ENCODE measurements around the gene DSCAML1.

DNA sequence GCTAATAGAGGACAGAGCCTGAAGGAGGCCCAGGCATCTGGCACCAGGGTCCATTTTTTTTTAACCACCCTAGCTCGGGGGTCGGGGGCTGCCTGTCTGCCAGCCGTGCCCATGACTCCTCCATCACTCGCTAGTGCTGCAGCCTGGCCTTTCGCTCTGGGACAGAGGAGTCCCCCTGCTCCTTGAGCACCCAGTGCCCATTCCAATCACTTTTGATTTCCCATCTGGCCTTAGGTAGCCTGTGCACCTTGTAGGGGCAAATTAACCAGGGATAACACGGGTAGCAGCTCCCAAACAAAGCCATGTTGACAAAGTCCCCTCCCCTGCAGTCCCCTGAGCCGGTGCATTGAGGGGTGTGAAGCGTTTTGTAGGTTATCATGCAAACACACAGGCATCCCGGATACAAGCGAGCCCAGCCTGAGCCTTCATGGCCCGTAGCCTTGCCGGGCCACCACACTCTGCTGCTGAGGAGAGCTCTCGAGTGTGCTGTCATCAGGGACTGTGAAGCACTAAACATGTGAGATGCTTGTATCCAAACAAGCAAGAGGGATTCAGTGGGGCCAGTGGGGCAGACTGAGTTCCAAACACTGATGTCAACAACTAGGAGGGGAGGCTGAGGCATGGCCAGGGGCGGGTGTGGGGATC lies 208.7 kb downstream of the DSCAML1 start:
- TF ChIP-seq, protein P1, sequence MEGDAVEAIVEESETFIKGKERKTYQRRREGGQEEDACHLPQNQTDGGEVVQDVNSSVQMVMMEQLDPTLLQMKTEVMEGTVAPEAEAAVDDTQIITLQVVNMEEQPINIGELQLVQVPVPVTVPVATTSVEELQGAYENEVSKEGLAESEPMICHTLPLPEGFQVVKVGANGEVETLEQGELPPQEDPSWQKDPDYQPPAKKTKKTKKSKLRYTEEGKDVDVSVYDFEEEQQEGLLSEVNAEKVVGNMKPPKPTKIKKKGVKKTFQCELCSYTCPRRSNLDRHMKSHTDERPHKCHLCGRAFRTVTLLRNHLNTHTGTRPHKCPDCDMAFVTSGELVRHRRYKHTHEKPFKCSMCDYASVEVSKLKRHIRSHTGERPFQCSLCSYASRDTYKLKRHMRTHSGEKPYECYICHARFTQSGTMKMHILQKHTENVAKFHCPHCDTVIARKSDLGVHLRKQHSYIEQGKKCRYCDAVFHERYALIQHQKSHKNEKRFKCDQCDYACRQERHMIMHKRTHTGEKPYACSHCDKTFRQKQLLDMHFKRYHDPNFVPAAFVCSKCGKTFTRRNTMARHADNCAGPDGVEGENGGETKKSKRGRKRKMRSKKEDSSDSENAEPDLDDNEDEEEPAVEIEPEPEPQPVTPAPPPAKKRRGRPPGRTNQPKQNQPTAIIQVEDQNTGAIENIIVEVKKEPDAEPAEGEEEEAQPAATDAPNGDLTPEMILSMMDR (IDR thresholded peaks at IDR 0.05), result no peak
- TF ChIP-seq EP300 (IDR thresholded peaks at IDR 0.05) (no peak), POLR2A (IDR thresholded peaks at IDR 0.05) (no peak)

All from upper lobe of left lung (tissue), 4 donors.